DND-41 (cell line): ENCODE measurements around the gene OPRD1.
"Not testable (repeated sequence)": the region's sequence is repeated elsewhere in the genome, so short reads cannot be mapped to it uniquely, and the experiment has no call there.

ENCODE experiments used
- ATAC-seq: fragments of 200-7000 bp; cut with Tn5 transposase; 3 replicates; pipeline ENCODE4 v1.9.1; 2021; ENCODE audit warnings: low read depth; ENCODE audit not compliant: insufficient read depth
- DNase-seq: peaks from one replicate; pipeline ENCODE4 v3.0.0-alpha.2; 2020
- H2AFZ ChIP-seq: 2 replicates; pipeline ENCODE4 v1.6.0; 2012; ENCODE audit warnings: low read depth, low read length
- H3K27ac ChIP-seq: 2 replicates; pipeline ENCODE4 v1.5.1; 2012; ENCODE audit warnings: low read length, inconsistent platforms
- H3K27me3 ChIP-seq: fragments of 200-600 bp; sonication (generic); 2 replicates; pipeline ENCODE4 v1.6.0; 2012; ENCODE audit warnings: low read length, mild to moderate bottlenecking, inconsistent platforms; ENCODE audit not compliant: insufficient read depth, poor library complexity
- H3K36me3 ChIP-seq: 2 replicates; pipeline ENCODE4 v1.5.1; 2012; ENCODE audit warnings: low read length, inconsistent platforms; ENCODE audit not compliant: insufficient read depth
- H3K4me1 ChIP-seq: 2 replicates; pipeline ENCODE4 v1.5.1; 2012; ENCODE audit warnings: mild to moderate bottlenecking, low read length; ENCODE audit not compliant: insufficient read depth
- H3K4me2 ChIP-seq: 2 replicates; pipeline ENCODE4 v1.6.0; 2012; ENCODE audit warnings: mild to moderate bottlenecking, moderate library complexity, low read length, inconsistent platforms; ENCODE audit not compliant: insufficient read depth
- H3K4me3 ChIP-seq, 2 experiments: fragments of 200-600 bp in 1 of 2; shearing (Covaris generic) in 1 of 2; 2 replicates each; pipeline ENCODE4 v1.5.1; 2012 to 2016; ENCODE audit warnings: inconsistent platforms in 2 of 2, low read length in 2 of 2, mild to moderate bottlenecking in 2 of 2, low read depth in 1 of 2, moderate library complexity in 1 of 2
- H3K79me2 ChIP-seq: 2 replicates; pipeline ENCODE4 v1.6.0; 2012; ENCODE audit warnings: low read length, inconsistent platforms; ENCODE audit not compliant: insufficient read depth
- H3K9ac ChIP-seq: 2 replicates; pipeline ENCODE4 v1.6.0; 2012; ENCODE audit warnings: low read depth, mild to moderate bottlenecking, inconsistent platforms, low read length, moderate library complexity
- H3K9me3 ChIP-seq: 2 replicates; pipeline ENCODE4 v1.5.1; 2012; ENCODE audit warnings: low read length, moderate library complexity, mild to moderate bottlenecking, inconsistent platforms; ENCODE audit not compliant: insufficient read depth, severe bottlenecking
- H4K20me1 ChIP-seq: 2 replicates; pipeline ENCODE4 v1.6.0; 2012; ENCODE audit warnings: low read length; ENCODE audit not compliant: insufficient read depth
- CTCF ChIP-seq: IDR thresholded peaks from 2 replicates; pipeline ENCODE4 v1.5.1; 2012; ENCODE audit warnings: borderline replicate concordance, low read length, moderate library complexity, mild to moderate bottlenecking; ENCODE audit not compliant: poor library complexity, severe bottlenecking; ENCODE audit errors: extremely low read depth
- EZH2 ChIP-seq: IDR thresholded peaks from 3 replicates; pipeline ENCODE4 v1.6.1; 2012; ENCODE audit warnings: borderline replicate concordance, low read depth, mild to moderate bottlenecking, moderate library complexity, low read length, inconsistent platforms; ENCODE audit not compliant: severe bottlenecking

Gene OPRD1

DNA sequence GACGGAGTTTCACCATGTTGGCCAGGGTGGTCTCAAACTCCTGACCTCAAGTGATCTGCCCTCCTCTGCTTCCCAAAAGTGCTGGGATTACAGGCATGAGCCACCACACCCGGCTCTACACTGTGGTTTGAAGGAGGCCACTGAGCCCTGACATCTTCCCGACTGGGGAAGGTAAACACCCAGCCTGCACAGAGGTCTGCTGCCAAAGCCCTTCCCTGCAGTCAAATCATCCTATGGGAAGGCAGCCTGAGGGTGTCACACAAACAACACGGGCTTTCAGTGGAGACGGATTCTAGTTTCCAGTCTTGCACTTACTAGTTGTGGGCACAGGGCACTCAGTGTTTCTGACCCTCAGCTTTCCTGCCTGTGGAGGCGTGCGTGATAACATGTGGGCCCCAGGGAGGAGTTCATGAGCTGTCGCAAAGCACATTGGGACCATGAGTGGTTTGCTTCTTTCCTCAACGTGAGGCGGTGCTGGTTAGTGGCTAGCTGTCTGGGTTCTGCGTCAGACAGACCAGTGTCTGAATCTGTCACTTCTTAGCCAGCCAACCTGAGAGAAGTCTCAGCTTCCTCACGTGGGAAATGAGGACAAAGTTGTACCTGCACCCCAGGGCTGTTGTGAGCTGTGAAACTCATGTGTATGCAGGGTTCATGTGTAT is 21.5 kb upstream of the OPRD1 start:
- Histone ChIP-seq H3K79me2 (no peaks in the 10 kb centered on the region), H4K20me1 (no peaks in the 10 kb centered on the region), H3K9ac (no peak overlapping the region), H3K4me2 (no peak overlapping the region), H2AFZ (no peak overlapping the region), H3K4me3 (no peak overlapping the region), H3K27me3 (no peaks in the 10 kb centered on the region), H3K27ac (no peak overlapping the region), H3K36me3 (no peaks in the 10 kb centered on the region), H3K9me3 (no peaks in the 10 kb centered on the region), H3K4me1 (peaks cover 3% of the 10 kb centered on the region)
- TF ChIP-seq EZH2 (no peak), CTCF (no peak)
- DNase-seq (no peak), ATAC-seq (no peak)

DNA sequence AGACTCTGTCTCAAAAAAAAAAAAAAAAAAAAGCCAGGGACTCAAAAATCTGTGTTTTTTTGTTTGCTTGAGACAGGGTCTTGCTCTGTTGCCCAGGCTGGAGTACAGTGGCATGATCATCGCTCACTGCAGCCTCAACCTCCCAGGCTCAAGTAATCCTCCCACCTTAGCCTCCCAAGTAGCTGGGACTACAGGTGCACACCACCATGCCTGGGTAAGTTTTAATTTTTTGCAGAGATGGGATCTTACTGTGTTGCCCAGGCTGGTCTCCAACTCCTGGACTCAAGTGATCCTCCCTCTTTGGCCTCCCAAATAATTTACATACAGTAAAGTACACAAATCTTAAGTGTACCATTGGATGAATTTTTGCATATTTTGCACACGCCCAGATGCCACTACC is 20.0 kb upstream of the OPRD1 start:
- not testable (repeated sequence) for DNase-seq, H3K4me1 ChIP-seq, H3K27ac ChIP-seq, H3K27me3 ChIP-seq, H3K9me3 ChIP-seq, H4K20me1 ChIP-seq, H3K4me2 ChIP-seq, H2AFZ ChIP-seq, ATAC-seq, H3K4me3 ChIP-seq, H3K79me2 ChIP-seq, H3K9ac ChIP-seq, H3K36me3 ChIP-seq

- Histone ChIP-seq H3K79me2 (no peaks in the 10 kb centered on the region), H4K20me1 (no peaks in the 10 kb centered on the region), H3K9ac (no peak overlapping the region), H3K27me3 (peaks cover 3% of the 10 kb centered on the region), H3K9me3 (no peaks in the 10 kb centered on the region), H3K4me1 (no peaks in the 10 kb centered on the region), H3K4me3 (no peak overlapping the region), H2AFZ (no peak overlapping the region), H3K27ac (no peak overlapping the region), H3K4me2 (no peak overlapping the region), H3K36me3 (no peaks in the 10 kb centered on the region)
- TF ChIP-seq CTCF (no peak), EZH2 (no peak)
- ATAC-seq (no peak), DNase-seq (no peak)
These were observed 19.3 kb upstream of the OPRD1 start for GRCh38 chr1:28792644-28793121.

GRCh38 chr1:28794582-28794981 is 17.4 kb upstream of the OPRD1 start:
- H3K4me1 ChIP-seq, H4K20me1 ChIP-seq, H3K79me2 ChIP-seq, H2AFZ ChIP-seq, DNase-seq, H3K9me3 ChIP-seq, H3K27ac ChIP-seq, H3K27me3 ChIP-seq, H3K9ac ChIP-seq, H3K4me2 ChIP-seq, H3K4me3 ChIP-seq, H3K36me3 ChIP-seq, ATAC-seq: not testable (repeated sequence)
